Skeletal muscle cell (primary cell): ENCODE measurements around the gene TRABD.
"Not testable (repeated sequence)": the region's sequence is repeated elsewhere in the genome, so short reads cannot be mapped to it uniquely, and the experiment has no call there.

Experiments used
- DNase-seq: peaks from one replicate; pipeline ENCODE4 v3.0.0-alpha.2; 2010; ENCODE audit warnings: low read depth
- H3K4me3 ChIP-seq: 2 replicates; pipeline ENCODE4 v1.5.1; 2011; ENCODE audit warnings: low read depth, mild to moderate bottlenecking, control low read depth, low read length, moderate library complexity

TRABD gene

DNA sequence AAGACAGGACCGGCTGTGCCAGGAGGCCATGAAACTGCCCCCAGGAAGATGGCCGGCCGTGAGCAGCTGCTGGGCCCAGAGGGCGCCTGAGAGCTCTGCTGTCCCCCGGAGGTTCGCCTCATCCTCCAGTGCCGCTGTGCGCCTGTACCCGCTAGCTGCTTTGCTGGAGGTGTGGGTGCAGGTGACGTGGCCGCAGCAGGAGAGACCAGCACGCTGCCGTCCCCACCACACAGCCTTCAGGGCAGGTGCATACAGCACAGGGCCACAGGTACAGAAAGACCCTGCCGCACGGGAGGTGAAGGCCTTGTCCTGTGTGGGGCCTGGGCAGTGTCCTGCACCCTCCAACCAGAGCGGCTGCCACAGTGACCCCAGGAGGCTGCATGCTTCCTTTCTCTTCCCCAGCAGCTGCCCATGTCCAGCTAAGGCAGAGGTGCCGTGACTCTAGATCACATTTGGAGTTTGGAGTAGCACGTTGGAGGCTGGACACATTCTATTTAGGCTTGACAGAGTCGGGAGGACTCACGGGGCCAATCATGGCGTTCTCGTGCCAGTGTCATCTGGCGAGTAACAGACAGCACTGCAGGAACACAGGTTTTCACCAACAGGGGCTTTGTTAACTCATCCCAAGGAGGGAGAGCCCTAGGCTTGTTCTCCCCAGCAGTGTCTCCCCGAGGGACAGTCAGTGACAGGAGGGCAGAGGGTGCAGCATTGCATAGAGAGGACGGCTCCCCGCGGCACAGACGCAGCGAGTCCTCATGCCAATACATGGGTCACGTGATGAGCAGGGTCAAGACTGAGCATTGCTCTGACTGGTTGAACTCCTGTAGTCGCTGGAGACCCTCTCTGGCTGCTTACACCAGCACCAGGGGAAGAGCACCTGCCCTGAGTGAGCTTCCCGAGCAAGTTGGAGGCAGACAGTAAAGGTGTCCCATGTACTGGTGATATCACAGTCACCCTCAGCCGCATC, 33.9 kb upstream of the TRABD start:
- DNase-seq: no peak
- H3K4me3 ChIP-seq: no peak overlapping the region

DNA sequence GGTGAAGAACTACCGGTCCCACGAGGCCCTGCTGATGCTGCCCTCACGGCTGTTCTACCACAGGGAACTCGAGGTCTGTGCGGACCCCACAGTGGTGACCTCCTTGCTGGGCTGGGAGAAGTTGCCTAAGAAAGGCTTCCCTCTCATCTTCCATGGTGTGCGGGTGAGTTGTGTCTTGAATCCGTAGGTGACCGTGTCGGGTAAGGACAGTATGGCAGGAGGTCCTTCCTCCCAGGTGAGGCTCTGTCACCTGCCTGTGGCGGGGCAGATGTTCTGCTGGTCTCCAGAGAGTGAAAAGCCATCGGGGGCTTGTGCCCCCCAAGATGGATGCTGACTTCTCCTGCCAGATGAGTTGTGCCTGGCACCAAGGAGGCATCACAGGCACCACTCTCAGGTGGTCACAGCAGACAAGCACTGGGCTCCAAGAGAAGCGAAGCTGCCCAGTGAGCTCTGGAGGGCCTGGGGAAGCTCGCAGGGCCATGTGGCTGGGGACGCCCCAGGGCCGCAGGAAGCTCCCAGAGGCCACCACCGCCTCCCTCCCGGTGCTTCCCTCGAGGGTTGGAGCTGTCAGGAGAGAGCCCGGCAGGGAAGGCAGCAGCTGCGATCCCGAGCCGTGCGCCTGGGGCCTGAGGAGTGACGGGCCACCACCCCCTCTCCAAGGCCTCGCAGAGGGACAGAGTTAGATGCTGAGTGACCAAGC, 32.5 kb upstream of the TRABD start:
- H3K4me3 ChIP-seq: no peak overlapping the region
- no peak for DNase-seq

DNA sequence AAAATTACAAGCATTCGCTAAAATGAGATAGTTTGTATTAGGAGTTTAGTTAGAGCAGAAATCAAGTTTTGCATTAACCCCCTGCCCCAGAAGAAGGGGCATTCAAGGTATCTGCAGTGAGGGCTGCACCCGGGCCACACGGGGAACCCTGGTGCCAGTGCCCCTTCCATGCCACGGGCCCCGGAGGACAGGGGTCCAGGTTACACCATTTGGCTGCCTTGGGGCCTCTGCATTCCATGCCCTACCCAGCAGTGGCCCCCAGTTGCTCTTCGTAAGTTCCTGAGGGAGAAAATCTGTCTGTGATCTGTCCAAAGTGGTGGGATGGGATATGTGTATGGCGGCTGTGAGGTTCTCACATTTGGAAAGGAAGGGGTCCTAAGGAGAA, 32.0 kb upstream of the TRABD start:
- no peak for DNase-seq
- no peak overlapping the region for H3K4me3 ChIP-seq

DNA sequence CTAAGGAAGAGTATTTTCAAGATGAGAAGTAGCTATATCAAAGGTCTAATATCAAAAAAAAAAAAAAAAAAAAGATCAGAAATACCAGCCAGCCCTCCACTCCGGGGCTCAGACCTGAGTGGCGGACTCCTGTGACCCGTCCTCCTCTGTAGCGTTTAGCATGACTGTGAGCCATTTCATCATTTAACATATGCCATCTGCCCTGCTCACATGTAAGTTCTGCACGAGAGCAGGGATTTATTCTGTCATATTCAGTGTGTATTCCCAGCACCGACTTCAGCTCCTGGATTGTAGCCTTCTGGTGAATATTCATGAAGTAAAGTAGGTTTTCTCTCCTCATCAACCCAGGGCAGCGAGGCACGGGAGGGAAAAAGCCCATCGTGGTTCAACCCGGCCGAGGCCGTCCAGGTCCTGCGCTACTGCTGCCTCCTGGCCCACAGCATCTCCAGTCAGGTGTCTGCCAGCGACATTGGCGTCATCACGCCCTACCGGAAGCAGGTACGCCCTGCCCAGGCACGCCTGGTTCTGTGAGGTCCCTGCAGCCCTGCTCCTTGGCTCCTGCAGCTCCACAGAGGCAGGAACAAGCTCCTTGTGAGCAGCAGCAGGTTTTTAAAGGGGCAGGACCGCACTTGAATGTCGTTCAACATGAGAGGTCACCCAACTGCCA, 27.9 kb upstream of the TRABD start:
- no peak for DNase-seq

DNA sequence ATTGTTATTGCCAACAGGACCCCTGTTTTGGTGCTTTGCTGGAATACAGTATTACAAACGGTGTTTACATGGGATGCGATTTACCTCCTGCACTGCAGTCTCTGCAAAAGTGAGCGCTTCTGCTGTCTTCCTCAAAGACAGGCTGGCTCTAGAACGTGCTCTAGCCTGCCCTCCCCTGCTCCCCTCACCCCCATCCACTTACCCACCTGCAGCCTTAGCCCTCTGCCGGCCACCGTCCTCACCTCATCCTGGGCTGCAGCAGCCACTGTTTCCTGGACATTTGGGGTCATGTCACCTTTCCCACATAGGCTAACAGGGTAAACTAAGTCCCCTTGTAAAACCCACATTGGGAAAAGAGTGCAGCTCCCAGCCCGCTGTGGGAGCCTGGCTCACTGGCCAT, 24.8 kb upstream of the TRABD start:
- H3K4me3 ChIP-seq: no peak overlapping the region
- no peak for DNase-seq

More for the DNA sequence above, 27.9 kb upstream of the TRABD start:
- H3K4me3 ChIP-seq: no peak overlapping the region

DNA sequence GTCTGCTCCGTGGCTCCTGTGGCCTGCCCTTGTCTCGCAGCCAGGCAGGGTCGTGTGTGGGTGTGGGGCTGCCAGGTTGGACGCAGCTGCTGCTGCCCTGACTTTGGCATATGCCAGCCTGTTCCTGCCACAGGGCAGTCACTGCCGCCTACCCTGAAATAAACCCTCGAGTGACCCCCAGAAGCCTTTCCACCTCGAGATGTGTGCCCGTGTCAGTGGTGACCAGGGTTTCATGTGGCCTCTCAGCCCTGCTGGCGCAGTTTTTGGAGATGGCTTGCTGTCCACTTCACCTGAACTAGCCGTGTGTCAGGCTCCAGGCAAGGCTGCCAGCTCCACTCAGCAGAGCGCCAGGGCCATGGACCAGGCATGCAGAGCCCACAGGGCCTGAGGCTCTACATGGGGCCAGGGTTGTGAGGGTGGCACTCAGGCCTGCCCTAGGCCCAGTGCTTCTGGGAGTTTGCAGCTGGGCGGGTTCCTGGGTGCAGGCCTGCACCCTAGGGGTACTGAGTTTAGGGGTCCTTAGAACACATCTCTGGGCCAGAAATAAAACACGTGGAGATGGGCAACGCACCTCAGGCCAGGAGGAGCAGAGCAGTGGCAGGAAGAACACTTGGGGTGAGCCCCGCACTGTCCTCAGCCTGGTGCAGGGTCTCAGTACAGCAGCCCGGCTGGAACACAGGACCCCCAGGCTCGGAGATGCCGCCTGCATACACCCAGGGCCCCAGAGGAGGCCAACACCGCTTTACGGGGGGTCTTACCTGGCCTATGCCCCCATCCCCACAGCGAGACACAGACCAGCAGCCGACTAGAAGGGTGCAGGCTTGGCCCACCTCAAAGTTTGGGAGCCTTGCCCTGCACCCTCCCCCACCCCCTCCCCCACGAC, 24.0 kb upstream of the TRABD start:
- H3K4me3 ChIP-seq: no peak overlapping the region

DNA sequence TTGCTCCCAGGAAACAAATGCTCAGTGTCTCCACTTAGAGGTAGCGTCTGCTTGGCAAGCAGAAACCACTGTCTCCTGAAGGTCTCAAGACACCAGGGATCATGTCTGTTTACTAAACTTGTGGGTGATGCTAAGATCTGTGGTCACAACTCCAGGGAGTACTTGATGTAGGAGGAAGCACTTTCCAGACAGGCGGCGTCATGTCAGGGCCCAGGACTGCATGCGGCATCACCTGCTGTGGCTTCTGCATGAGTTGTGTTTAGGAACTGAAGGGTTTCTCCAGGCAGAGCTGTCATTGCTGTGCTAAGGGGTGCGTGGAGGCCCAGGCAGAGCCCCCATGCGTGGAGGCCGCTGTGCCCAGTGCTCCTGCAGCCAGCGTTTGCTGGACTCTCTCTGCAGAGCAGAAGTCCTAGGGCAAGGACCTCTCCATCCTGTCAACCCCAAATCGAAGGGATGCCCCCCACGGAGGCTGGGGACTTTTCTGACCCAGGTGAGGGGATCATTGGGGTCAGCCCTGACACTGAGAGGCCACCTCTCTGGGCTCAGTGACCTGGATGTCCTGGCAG, 23.2 kb upstream of the TRABD start:
- no peak for DNase-seq

More for the DNA sequence above, 24.0 kb upstream of the TRABD start:
- no peak for DNase-seq

DNA sequence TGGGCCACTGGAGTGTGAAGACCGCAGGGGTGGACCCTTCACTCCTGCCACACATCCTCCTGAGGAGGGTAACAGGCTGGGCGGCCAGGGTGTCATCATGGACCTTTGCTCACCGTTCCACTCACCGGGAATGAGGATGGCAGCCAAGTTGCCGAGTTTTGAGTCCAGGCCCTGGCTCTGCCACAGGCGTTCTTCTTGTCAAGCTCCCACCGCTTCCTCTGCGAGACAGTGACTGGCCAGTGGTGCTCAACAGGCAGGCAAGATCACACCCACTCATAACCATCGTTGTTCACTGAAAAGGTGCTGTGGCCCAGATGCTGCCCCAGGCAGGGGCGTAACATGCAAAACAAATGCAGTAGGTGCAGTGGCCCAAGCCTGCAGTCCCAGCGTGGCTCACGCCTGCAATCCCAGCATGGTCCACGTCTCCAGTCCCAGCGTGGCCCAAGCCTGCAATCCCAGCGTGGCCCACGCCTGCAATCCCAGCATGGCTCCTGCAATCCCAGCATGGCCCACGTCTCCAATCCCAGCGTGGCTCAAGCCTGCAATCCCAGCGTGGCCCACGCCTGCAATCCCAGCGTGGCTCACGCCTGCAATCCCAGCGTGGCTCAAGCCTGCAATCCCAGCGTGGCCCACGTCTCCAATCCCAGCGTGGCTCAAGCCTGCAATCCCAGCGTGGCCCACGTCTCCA, 20.1 kb upstream of the TRABD start:
- no peak overlapping the region for H3K4me3 ChIP-seq
- no peak for DNase-seq

More for the DNA sequence above, 23.2 kb upstream of the TRABD start:
- H3K4me3 ChIP-seq: no peak overlapping the region

DNA sequence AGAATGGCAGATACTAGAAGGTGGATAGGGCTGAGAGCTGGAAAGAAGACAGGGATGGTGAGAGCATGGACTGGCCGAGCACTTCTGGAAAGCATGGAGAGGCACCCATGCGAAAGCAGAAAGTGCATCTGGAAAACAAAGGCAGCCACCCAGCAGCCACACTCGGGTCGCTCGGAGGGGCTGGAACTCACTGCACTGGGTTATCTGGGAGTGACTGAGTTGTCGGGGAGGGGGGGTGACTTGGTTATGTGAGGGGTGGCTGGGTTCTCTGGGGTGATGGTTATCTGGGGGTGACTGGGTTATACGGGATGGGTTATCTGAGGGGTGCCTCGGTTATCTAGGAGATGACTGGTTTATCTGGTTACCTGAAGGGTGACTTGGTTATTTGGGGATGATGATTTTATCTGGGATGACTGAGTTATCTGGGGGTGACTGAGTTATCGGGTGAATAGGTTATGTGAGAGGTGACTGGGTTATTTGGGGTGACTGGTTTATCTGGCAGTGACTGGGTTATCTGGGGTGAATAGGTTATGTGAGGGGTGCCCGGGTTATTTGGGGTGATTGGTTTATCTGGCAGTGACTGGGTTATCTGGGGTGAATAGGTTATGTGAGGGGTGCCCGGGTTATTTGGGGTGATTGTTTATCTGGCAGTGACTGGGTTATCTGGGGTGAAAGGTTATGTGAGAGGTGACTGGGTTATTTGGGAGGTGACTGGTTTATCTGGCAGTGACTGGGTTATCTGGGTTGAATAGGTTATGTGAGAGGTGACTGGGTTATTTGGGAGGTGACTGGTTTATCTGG, 17.8 kb upstream of the TRABD start:
- DNase-seq: no peak
- no peak overlapping the region for H3K4me3 ChIP-seq

DNA sequence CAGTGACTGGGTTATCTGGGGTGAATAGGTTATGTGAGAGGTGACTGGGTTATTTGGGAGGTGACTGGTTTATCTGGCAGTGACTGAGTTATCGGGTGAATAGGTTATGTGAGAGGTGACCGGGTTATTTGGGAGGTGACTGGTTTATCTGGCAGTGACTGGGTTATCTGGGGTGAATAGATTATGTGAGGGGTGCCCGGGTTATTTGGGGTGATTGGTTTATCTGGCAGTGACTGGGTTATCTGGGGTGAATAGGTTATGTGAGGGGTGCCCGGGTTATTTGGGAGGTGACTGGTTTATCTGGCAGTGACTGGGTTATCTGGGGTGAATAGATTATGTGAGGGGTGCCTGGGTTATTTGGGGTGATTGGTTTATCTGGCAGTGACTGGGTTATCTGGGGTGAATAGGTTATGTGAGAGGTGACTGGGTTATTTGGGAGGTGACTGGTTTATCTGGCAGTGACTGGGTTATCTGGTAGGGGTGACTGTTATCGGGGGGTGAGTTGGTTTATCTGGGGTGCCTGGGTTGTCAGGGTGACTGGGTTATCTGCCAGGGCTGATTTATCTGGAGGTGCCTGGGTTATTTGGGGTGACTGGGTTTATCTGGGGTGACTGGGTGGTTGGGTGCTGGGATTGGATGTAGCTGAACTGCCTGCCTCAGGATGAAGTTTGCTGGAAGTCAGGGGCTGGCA, 17.1 kb upstream of the TRABD start:
- DNase-seq, H3K4me3 ChIP-seq: not testable (repeated sequence)

DNA sequence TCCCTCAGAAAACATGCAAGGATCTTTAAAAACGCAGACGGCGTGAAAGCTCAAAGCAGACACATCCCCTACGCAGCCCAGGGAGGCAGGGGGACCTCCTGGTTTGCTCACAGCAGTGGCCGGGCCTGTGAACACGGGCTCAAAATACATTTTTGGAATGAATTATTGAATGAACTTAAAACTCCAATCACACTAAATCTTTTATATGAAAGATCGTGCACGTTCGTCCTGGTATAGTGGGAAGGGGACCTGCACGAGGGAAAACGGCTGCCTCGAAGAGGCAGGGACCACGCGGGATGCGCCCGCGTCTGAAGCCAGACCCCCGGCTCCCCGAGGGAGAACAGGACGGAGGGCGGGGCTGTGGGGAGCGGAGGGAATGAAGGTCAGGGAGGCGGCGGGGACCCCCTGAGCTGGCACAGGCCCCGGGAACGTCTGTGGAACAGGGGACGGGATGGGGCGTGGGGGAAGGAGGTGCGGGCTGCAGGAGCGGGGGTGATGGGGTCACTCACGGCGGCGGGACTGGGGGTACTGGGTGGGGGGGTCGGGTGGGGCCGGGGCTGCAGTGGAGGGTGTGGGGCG, 16.4 kb upstream of the TRABD start:
- no peak for DNase-seq

DNA sequence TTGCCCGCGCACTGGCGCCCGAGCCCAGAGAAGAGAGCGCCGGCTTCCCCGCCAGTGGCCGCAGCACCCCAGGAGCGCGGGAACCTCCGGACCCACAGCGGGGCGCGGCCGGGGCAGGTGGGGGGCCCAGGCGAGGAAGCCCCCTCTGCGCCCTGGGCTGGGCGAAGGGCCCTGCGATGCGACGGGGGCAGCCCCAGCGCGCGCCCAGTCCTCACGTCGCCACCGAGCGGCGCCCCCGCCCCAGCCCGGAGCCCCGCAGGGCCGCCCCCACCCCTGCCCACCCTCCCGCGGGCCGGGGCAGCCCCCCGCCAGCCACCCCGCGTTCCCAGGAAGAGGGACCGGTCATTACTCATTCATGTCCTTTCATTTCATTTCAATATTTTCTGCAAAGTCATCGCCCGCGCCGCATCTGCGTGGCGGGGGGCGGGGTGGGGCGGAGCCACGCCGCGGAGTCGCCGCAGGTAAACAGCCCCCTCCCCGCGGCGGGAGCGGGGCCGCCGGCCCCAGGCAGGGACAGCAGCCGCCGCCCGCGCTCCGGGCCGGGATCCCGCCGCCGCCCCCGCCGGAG, 15.9 kb upstream of the TRABD start:
- peak overlapping the region; percentile 47 for H3K4me3 ChIP-seq
- no peak for DNase-seq

More for the DNA sequence above, 16.4 kb upstream of the TRABD start:
- no peak overlapping the region for H3K4me3 ChIP-seq

DNA sequence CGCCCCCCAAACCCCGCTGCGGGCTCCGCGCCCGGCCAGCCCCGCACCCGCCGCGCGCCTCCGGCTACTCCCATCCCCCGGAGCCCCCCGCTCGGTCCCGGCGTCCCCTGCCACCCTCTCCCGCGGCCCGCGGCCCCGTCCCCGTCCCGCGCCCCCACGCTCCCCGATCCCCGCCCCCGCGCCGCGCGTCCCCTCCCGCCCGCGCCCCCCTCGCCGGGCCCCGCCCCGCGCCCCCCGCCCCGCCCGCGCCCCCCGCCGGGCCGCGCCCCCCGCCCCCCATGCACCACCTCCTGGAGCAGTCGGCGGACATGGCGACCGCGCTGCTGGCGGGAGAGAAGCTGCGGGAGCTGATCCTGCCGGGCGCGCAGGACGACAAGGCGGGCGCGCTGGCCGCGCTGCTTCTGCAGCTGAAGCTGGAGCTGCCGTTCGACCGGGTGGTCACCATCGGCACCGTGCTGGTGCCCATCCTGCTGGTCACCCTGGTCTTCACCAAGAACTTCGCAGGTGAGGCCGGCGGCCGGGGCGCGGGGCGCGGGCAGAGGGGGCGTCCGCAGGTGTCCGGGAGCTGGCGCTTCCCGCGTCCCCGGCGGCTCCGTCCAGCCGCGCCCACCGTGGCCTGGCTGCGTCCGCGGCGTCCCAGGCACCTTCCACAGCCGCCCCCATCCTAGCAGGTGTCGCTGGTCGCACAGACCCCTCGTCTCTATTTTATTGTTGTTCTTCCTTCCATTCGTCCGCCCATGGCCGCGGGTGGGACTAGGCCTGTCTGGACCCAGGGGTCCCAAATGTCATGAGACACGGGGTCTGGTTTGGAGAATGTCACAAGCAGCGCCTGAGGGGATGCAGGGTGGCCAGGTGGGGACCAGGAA, 15.0 kb upstream of the TRABD start, which contains the start of gene PANX2:
TSS of gene PANX2 (plus strand) at position 279 of the 866 bp plus-strand sequence. CDS start at position 279, 0 bp downstream.
- DNase-seq: no peak
- H3K4me3 ChIP-seq: peak within 1 kb of the TSS; percentile 48

DNA sequence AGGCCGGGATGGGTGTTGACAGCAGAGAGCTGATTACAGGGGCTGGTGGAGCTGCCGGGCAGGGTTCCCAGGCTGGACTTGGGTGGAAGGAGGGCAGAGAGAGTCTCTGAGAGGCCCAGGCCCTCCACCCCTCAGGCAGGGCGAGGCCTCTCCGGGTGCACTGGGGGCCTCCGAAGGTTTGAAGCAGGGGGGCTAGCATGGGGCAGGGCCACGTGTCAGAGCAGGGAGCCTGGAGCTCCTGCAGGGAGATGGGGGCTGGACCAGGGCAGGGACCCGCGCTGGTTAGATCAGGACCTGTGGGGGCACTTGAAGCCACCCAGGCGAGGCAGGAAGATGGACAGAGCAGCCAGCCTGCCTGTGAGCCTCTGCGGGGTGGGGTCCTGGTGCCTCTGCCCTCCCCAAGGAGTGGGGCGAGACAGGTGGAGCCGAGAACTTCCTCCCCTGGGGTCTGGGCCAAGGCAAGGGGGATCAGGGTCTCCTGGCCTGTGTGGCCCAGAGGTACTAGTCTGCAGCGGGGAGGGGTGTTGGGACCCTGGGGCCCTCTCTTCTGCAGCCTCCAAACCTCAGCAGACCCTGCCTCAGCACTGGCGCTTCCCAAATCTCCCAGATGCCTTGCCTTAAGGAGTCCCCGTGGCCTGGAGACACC, 14.3 kb upstream of the TRABD start:
- DNase-seq: no peak
- H3K4me3 ChIP-seq: peak overlapping the region; percentile 48

DNA sequence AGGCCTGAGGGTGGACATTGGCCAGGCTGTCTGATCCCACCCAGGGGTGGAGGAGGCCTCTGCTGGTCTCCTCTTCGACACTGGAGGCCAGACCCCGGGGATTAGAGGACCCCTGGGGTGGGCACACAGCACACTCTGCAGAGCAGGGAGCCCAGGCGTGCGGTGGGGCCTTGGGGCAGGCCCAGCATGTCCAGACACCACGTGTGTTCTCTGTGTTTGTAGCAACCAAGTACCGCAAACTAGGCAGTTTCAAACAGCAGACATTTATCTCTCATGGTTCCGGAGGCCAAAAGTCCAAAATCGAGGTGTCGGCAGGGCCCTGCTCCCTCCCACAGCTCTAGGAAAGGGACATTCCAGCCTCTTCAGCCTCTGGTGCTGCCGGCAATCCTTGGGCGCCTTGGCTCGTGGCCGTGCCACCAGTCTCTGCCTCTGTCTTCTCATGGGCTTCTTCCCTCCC, 13.7 kb upstream of the TRABD start:
- H3K4me3 ChIP-seq: no peak overlapping the region
- no peak for DNase-seq
